Neural cell (in vitro differentiated cells): ENCODE measurements around the gene ZNF84.

Experiments used
- CTCF ChIP-seq: fragments of 450-650 bp; IDR thresholded peaks from 2 replicates; pipeline ENCODE4 v1.5.1; 2014; ENCODE audit warnings: antibody characterized with exemption, mild to moderate bottlenecking, moderate library complexity; ENCODE audit not compliant: poor library complexity, severe bottlenecking
- POLR2AphosphoS5 ChIP-seq: IDR thresholded peaks from 2 replicates; pipeline ENCODE4 v1.6.1; 2012
- RAD21 ChIP-seq: fragments of 450-650 bp; conservative IDR thresholded peaks from 2 replicates; pipeline ENCODE4 v1.6.1; 2014; ENCODE audit warnings: antibody characterized with exemption, mild to moderate bottlenecking, moderate library complexity
- REST ChIP-seq: IDR thresholded peaks from 2 replicates; pipeline ENCODE4 v1.6.1; 2012; ENCODE audit warnings: borderline replicate concordance

GRCh38 chr12:133058203-133059113, 21.1 kb downstream of the ZNF84 start:
- TF ChIP-seq RAD21 (no peak), CTCF (no peak), REST (no peak), POLR2AphosphoS5 (peak; percentile 19)
